ENCODE data around the gene IGFBP5.

IGFBP5 gene, protein sequence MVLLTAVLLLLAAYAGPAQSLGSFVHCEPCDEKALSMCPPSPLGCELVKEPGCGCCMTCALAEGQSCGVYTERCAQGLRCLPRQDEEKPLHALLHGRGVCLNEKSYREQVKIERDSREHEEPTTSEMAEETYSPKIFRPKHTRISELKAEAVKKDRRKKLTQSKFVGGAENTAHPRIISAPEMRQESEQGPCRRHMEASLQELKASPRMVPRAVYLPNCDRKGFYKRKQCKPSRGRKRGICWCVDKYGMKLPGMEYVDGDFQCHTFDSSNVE

DNA sequence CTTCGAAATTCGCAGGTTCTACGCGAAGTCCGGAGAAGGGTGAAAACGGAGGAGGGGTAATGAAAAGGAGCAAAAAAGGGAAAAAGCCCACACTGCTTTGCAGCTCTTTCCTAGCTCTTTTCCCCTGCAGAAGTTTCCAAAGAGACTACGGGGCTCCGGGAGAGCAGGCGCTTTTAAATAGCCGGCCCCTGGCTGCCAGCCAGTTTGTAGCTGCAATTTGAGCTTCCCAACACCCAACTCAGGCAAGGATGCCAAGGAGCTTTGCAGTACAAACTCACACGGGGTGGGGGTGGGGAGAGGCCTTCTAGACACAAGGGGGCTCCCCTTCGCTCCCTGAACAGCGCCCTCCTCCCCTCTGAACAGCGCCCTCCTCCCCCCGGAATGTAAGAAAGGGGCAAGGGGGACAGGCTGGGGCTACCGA, at the start of gene IGFBP5:
TSS of gene IGFBP5 (minus strand) at position 149 of the 421 bp plus-strand sequence. CDS start 774 bp downstream, outside the sequence.
- DNase-seq = no peak

DNA sequence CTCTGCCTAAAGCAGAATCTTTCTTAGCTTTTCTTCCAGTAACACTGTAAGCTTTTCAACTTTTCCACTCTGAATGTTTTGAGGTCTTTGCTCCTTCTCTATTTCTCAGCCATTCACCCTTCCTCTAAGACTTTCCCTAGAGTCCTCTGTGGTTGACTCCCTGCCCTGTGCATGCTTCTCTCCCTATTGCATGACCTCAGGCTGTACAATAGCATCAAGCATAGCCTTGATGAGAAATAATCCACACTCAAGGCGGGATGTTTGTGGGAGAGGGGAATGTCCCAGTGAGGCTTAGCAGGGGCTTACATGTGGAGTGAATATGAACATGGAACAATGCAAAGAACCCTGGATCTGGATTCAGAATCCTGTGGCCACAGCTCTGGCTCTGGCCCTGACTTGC, 48.4 kb upstream of the IGFBP5 start:
- DNase-seq = no peak

DNA sequence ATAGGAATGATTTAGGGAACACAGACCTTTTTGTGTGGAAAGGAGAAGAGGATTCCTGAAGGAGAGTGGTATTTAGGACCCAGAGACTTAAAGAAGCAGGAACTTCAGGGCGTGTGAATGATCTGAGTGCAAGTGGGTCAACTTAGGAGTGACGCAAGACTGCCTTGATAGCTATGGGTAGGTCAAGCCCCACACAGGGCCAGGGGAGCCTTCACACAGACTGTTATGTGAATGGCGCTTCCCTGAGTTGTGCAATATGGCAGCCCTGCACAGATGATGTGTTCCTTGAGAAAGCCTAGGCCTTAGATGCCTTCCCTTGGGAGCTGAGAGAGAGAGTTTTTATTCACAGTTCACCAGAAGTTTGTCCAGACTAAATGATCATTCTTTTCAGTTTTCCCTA, 47.1 kb upstream of the IGFBP5 start:
- DNase-seq = no peak

DNA sequence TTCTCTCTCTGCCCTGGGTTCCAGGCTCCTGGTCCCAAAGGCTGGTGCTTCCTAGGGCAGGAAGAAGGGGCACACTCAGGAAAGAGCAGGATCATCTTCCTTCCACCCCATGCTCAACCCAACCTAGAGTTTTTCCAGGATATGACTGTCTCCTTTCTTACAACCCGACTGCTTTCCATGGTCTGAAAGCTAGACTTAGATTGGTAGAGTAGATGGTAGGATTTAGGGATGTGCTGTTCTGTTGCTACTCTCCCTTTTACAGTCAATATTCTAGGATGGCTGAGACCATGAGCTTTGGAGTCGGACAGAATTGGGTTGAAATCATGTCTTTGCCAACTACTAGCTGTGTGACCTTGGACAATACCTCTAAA, 45.9 kb upstream of the IGFBP5 start:
- DNase-seq = no peak

DNA sequence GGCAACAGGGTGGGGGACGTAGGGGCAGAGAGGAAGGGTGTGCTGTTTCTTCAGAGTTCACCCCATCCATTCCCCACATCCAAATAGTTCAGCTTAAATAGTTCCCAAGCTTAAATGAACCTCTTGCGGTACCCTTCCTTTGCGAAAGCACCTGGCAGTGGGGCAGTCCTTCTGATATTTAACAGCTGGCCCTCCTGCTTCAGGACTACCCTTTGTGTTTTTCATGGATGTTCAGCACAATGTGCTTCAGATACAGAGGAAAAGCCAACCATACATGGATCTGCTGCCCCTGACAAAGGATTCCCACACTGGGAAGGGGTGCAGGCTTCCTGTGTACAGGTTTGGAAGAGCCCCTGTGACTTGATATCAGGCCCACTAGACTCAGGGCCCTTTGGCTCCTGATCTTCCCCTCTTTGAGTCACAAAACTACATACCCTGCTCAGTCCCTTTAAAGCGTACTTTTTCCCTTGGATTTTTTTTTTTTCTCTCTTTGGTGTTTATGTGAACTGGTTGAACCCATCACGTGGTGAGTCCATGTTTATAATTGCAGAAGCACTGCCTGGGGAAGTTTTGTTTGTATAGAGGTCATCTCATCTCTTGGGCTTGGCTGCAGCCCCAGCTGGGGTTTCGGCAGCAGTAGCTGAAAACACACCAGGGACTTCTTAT, 45.3 kb upstream of the IGFBP5 start:
- DNase-seq = no peak

DNA sequence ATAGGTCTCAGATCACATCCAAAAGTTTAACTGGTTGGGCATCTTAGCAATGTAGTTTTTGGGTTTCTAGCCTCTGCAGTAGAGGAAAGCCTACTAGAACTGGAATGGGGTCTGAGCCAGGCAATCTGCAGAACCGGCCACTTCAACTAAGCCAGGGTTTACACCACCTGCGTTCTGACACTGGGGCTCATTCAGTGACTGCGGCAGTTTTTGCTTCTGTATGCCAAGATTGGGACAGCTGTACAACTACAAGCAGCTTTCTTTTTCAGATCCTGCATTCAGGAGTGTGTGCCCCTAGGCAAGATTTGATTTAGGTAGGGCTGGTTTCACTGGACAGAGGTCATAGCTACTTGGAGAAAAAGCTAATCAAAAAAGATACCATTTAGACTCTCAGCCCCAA, 43.7 kb upstream of the IGFBP5 start:
- no peak for DNase-seq

DNA sequence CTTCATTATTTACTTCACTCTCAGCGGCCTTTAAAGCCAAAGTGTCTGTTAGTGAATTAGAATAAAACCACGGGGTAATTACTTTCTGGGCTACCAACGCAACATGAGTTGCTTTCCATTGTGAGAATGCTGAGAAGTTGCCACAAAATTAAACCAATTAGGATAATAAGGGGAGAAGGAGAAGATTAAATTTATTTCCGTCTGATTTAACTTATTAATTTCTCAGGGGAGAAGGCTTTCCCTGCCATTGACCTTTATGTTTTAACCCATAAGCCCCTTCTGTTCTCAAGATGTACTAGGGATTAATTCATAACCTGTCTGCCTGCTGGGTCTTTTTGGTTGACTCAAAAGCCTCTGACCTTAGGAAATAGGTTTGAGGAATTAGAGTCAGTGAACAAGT, 42.3 kb upstream of the IGFBP5 start:
- DNase-seq = no peak

GRCh38 chr2:216736326-216736725, 41.0 kb upstream of the IGFBP5 start:
- no peak for DNase-seq

DNA sequence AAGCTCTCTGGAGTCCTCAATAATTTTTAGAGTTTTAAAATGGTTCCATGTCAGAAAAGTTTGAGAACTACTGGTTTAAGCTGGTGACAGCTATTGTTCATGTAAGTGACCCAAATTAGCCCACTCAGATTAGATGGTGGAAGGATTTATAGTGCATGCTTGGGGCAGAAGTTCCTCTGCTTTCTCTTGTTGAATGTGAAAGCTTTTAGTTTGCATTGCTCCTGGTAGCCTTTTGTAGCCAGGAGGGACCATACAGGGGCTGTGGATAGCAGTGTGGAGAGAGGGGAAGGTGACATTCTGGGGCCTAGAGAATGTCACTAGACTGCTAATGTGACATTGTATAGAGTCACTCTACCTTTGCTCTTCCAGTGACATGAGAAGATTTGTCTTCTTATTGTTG, 40.3 kb upstream of the IGFBP5 start:
- DNase-seq = no peak

DNA sequence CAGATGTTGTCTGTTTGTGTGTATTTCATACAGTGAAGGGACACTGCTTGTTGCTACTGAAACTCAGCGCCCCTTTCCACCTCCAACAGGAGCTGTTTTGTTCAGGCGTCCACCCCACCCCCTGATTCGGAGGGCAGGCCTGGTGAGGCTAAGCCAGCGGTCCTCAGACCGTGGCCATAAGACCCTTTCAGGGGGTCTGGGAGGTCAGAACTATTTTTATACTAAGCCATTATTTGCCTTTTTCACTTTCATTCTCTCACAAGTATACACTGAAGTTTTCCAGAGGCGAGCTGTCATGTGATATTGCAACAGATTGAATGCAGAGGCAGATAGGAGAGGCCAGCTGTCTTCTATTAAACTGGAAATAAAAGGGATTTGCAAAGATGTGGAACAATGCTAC, 39.7 kb upstream of the IGFBP5 start:
- DNase-seq = no peak

- DNase-seq = no peak
Measured at GRCh38 chr2:216733046-216733445, 37.7 kb upstream of the IGFBP5 start.

DNA sequence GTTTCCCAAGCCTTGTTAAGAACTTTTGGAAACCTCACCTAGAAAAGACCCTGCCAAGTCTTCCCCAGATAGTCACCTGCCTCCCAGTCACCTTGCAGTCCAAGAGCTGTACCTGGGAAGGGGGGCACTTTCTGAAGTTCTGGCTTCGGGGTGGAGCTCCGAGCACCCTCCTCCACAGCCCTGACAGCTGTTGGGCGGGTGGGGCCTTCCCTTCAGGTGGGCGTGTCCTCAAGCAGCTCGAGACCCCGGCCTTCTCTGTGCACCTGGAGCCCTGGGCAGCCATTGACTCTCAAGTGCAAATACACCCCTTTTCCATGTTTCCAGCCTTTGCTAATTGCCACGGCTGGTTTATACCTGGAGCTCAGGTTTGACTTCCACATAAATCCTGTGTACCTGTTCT, 37.0 kb upstream of the IGFBP5 start:
- no peak for DNase-seq

DNA sequence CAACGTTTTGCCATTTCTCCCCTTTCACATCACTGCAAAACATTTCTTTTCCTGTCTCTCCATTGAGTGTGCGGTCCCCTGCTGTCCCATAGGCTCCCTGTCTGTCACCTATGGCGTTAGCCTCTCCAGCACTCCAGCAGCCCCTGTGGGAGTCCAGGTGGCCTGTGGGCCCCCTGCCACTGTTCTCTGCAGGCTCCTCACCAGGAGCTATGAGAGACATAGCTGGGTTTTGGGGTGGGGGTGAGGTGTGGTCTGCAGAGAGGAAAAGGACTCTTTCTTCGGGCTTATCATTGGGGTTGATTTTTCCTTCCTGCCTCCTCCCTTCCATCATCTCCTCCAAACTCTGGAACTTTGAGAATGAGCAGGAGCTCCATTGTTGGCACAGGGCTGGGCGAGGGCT, 36.1 kb upstream of the IGFBP5 start:
- DNase-seq = no peak

GRCh38 chr2:216730871-216731270, 35.5 kb upstream of the IGFBP5 start:
- DNase-seq = no peak

- DNase-seq = no peak
Measured at GRCh38 chr2:216727346-216728122, 32.2 kb upstream of the IGFBP5 start.

DNA sequence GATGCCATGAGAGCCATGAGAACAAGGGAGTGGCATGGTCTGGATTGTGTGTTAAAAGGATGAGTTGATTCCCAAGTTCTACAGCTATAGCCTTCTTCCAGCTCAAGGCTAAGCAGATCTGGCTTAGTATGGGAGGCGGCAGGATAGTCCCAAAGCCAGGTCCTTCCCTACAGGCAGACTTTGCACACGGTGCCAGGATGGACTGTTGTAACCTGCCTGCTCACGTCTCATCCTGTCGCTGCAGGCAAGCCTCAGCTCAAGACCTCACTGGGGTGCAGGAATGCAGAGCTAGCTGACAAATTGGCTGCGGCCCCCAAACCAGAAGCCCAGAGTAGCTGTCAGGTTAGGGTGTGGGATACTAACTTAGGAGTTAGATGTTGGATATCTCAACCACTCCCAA, 28.8 kb upstream of the IGFBP5 start:
- no peak for DNase-seq

- DNase-seq = no peak
Measured at GRCh38 chr2:216721141-216721540, 25.8 kb upstream of the IGFBP5 start.

DNA sequence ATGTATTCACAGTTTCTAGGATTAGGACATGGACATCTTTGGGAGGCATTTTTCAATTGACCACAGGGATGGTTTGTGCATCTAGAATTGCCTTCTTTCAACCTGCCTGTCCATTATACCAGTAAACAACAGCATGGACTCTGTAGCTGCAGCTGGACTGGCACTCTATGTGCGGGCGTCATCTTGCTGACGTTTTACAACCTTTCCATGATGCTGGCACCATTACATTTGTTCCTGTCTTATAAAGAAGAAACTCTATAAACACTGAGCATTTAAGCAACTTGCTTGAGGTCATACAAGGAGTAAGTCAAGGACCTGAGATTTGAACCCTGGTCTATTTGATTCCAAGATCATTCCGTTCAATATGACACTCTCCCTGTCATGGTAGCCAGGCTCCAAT, 25.4 kb upstream of the IGFBP5 start:
- DNase-seq = no peak

GRCh38 chr2:216717907-216718615, 22.7 kb upstream of the IGFBP5 start:
- no peak for DNase-seq

- no peak for DNase-seq
Measured at GRCh38 chr2:216717491-216717901, 22.1 kb upstream of the IGFBP5 start.

GRCh38 chr2:216716109-216716508, 20.8 kb upstream of the IGFBP5 start:
- no peak for DNase-seq

GRCh38 chr2:216715402-216715974, 20.1 kb upstream of the IGFBP5 start:
- no peak for DNase-seq

- DNase-seq = no peak
Measured at GRCh38 chr2:216714376-216714775, 19.0 kb upstream of the IGFBP5 start.
